ENCODE results near the gene CERS3. TPM values are rescaled to one million over a fixed set of nuclear protein-coding genes. Genes with fewer than 3 reads are reported as not detected.

The CERS3 gene
- total RNA-seq, 1 donor from 2014 or later: not detected

- Mint-ChIP-seq H3K27ac (ENCODE audit: unreplicated experiment) (no peak overlapping the region), H3K4me3 (ENCODE audit: unreplicated experiment) (no peak overlapping the region), H3K36me3 (ENCODE audit: low read depth, unreplicated experiment) (no peaks in the 10 kb centered on the region), H3K27me3 (ENCODE audit: unreplicated experiment) (peaks cover 4% of the 10 kb centered on the region), H3K4me1 (ENCODE audit: unreplicated experiment) (no peaks in the 10 kb centered on the region), H3K9me3 (ENCODE audit: unreplicated experiment) (no peaks in the 10 kb centered on the region)
- TF ChIP-seq CTCF (IDR thresholded peaks at IDR 0.05; ENCODE audit: unreplicated experiment): no peak
- no peak for DNase-seq (ENCODE audit: low spot score)
These were observed 94.2 kb downstream of the CERS3 start for GRCh38 chr15:100434561-100434960.

- Mint-ChIP-seq H3K27ac (ENCODE audit: unreplicated experiment) (no peak overlapping the region), H3K27me3 (ENCODE audit: unreplicated experiment) (peaks cover 4% of the 10 kb centered on the region), H3K9me3 (ENCODE audit: unreplicated experiment) (no peaks in the 10 kb centered on the region), H3K4me3 (ENCODE audit: unreplicated experiment) (no peak overlapping the region), H3K4me1 (ENCODE audit: unreplicated experiment) (no peaks in the 10 kb centered on the region), H3K36me3 (ENCODE audit: low read depth, unreplicated experiment) (no peaks in the 10 kb centered on the region)
- TF ChIP-seq CTCF (IDR thresholded peaks at IDR 0.05; ENCODE audit: unreplicated experiment): no peak
- DNase-seq (ENCODE audit: low spot score): no peak
These were observed 94.7 kb downstream of the CERS3 start for GRCh38 chr15:100434038-100434437.

- H3K36me3 Mint-ChIP-seq (ENCODE audit: low read depth, unreplicated experiment): no peaks in the 10 kb centered on the region
- no peaks in the 10 kb centered on the region for H3K4me1 Mint-ChIP-seq (ENCODE audit: unreplicated experiment)
- no peak overlapping the region for H3K27ac Mint-ChIP-seq (ENCODE audit: unreplicated experiment)
- no peak for TF ChIP-seq CTCF (IDR thresholded peaks at IDR 0.05; ENCODE audit: unreplicated experiment)
- no peak for DNase-seq (ENCODE audit: low spot score)
- H3K9me3 Mint-ChIP-seq (ENCODE audit: unreplicated experiment): no peaks in the 10 kb centered on the region
- H3K27me3 Mint-ChIP-seq (ENCODE audit: unreplicated experiment): peaks cover 4% of the 10 kb centered on the region
- no peak overlapping the region for H3K4me3 Mint-ChIP-seq (ENCODE audit: unreplicated experiment)
These were observed 95.4 kb downstream of the CERS3 start for GRCh38 chr15:100433304-100433703.

- DNase-seq (ENCODE audit: low spot score): no peak
- Mint-ChIP-seq H3K4me3 (ENCODE audit: unreplicated experiment) (no peak overlapping the region), H3K4me1 (ENCODE audit: unreplicated experiment) (no peaks in the 10 kb centered on the region), H3K9me3 (ENCODE audit: unreplicated experiment) (no peaks in the 10 kb centered on the region), H3K36me3 (ENCODE audit: low read depth, unreplicated experiment) (no peaks in the 10 kb centered on the region), H3K27me3 (ENCODE audit: unreplicated experiment) (peaks cover 5% of the 10 kb centered on the region), H3K27ac (ENCODE audit: unreplicated experiment) (no peak overlapping the region)
- TF ChIP-seq CTCF (IDR thresholded peaks at IDR 0.05; ENCODE audit: unreplicated experiment): no peak
These were observed 98.3 kb downstream of the CERS3 start for GRCh38 chr15:100430411-100430810.

- TF ChIP-seq CTCF (IDR thresholded peaks at IDR 0.05; ENCODE audit: unreplicated experiment): no peak
- no peak overlapping the region for H3K4me3 Mint-ChIP-seq (ENCODE audit: unreplicated experiment)
These were observed 99.5 kb downstream of the CERS3 start for GRCh38 chr15:100429116-100429728.

More at GRCh38 chr15:100429116-100429728, 99.5 kb downstream of the CERS3 start:
- Mint-ChIP-seq H3K27me3 (ENCODE audit: unreplicated experiment) (peaks cover 5% of the 10 kb centered on the region), H3K36me3 (ENCODE audit: low read depth, unreplicated experiment) (peaks cover 4% of the 10 kb centered on the region), H3K4me1 (ENCODE audit: unreplicated experiment) (no peaks in the 10 kb centered on the region), H3K9me3 (ENCODE audit: unreplicated experiment) (no peaks in the 10 kb centered on the region), H3K27ac (ENCODE audit: unreplicated experiment) (no peak overlapping the region)
- no peak for DNase-seq (ENCODE audit: low spot score)

Measured in endothelial cell (in vitro differentiated cells).